Measurements from ENCODE around the gene CALHM3.

The CALHM3 gene

DNA sequence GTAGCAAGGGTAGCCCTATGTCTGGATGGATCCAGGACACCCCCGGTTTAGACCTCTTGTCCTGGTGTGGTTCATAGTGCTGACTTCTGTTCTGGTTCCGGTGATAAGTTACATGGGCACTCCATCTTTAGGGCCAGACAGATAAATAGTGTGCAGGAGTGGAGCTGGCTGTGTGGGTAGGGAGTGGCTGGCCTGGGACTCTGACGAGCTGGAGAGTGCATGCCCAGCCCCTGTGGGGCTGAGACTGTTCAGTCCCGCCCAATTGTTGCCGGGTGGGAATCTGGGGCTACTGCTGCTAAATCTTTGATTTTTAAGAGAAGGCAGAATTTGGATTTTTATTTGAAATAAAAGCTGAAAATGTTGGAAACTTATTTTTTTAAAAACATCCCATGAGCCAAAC lies 55.3 kb downstream of the CALHM3 start:
- no peak overlapping the region for H3K4me3 ChIP-seq (ENCODE audit: low read depth, low read length)
- TF ChIP-seq, protein P1, sequence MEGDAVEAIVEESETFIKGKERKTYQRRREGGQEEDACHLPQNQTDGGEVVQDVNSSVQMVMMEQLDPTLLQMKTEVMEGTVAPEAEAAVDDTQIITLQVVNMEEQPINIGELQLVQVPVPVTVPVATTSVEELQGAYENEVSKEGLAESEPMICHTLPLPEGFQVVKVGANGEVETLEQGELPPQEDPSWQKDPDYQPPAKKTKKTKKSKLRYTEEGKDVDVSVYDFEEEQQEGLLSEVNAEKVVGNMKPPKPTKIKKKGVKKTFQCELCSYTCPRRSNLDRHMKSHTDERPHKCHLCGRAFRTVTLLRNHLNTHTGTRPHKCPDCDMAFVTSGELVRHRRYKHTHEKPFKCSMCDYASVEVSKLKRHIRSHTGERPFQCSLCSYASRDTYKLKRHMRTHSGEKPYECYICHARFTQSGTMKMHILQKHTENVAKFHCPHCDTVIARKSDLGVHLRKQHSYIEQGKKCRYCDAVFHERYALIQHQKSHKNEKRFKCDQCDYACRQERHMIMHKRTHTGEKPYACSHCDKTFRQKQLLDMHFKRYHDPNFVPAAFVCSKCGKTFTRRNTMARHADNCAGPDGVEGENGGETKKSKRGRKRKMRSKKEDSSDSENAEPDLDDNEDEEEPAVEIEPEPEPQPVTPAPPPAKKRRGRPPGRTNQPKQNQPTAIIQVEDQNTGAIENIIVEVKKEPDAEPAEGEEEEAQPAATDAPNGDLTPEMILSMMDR (IDR thresholded peaks at IDR 0.05; ENCODE audit: low read depth, low read length): no peak
- no peak for DNase-seq (ENCODE audit: low read depth, low spot score)
- in situ Hi-C loops (cut with HindIII; ENCODE audit: low sequenced_read_pairs): no loop called here
